ENCODE results near the gene PARD3.

The PARD3 gene

GRCh38 chr10:34169131-34169530 lies 646.0 kb downstream of the PARD3 start:
- DNase-seq = no peak

- no peak for DNase-seq
These were observed 646.7 kb downstream of the PARD3 start for GRCh38 chr10:34168439-34168838.

- no peak for DNase-seq
These were observed 648.3 kb downstream of the PARD3 start for GRCh38 chr10:34166823-34167222.

- DNase-seq = no peak
These were observed 648.7 kb downstream of the PARD3 start for GRCh38 chr10:34166354-34166753.

- DNase-seq = no peak
These were observed 651.1 kb downstream of the PARD3 start for GRCh38 chr10:34164029-34164428.

- DNase-seq = no peak
These were observed 651.8 kb downstream of the PARD3 start for GRCh38 chr10:34163075-34163905.

GRCh38 chr10:34161777-34162370 lies 653.2 kb downstream of the PARD3 start:
- no peak for DNase-seq

- no peak for DNase-seq
These were observed 654.5 kb downstream of the PARD3 start for GRCh38 chr10:34160595-34160994.

GRCh38 chr10:34157501-34157900 lies 657.6 kb downstream of the PARD3 start:
- no peak for DNase-seq

- no peak for DNase-seq
These were observed 658.2 kb downstream of the PARD3 start for GRCh38 chr10:34156781-34157425.

GRCh38 chr10:34155812-34156211 lies 659.3 kb downstream of the PARD3 start:
- no peak for DNase-seq

- DNase-seq = no peak
These were observed 660.7 kb downstream of the PARD3 start for GRCh38 chr10:34154383-34154900.

- no peak for DNase-seq
These were observed 661.3 kb downstream of the PARD3 start for GRCh38 chr10:34153663-34154382.

GRCh38 chr10:34152434-34152833 lies 662.7 kb downstream of the PARD3 start:
- DNase-seq = no peak

- DNase-seq = no peak
These were observed 663.2 kb downstream of the PARD3 start for GRCh38 chr10:34151931-34152330.

GRCh38 chr10:34151481-34151880 lies 663.6 kb downstream of the PARD3 start:
- DNase-seq = no peak

- no peak for DNase-seq
These were observed 665.0 kb downstream of the PARD3 start for GRCh38 chr10:34150103-34150502.

- no peak for DNase-seq
These were observed 666.8 kb downstream of the PARD3 start for GRCh38 chr10:34148305-34148657.

GRCh38 chr10:34147641-34148304 lies 667.3 kb downstream of the PARD3 start:
- DNase-seq = no peak

GRCh38 chr10:34145715-34146114 lies 669.4 kb downstream of the PARD3 start:
- no peak for DNase-seq

- DNase-seq = no peak
These were observed 671.6 kb downstream of the PARD3 start for GRCh38 chr10:34143466-34143865.

- DNase-seq = no peak
These were observed 673.9 kb downstream of the PARD3 start for GRCh38 chr10:34141032-34141680.

Measured in stimulated activated CD4-positive, alpha-beta T cell treated with anti-CD3 and anti-CD28 coated beads, Interleukin-12 subunit alpha, Interleukin-12 subunit beta, amount 100 ng/mL, for 4 hours (primary cell).